ENCODE measurements around the gene NIPAL1.

The NIPAL1 gene

DNA sequence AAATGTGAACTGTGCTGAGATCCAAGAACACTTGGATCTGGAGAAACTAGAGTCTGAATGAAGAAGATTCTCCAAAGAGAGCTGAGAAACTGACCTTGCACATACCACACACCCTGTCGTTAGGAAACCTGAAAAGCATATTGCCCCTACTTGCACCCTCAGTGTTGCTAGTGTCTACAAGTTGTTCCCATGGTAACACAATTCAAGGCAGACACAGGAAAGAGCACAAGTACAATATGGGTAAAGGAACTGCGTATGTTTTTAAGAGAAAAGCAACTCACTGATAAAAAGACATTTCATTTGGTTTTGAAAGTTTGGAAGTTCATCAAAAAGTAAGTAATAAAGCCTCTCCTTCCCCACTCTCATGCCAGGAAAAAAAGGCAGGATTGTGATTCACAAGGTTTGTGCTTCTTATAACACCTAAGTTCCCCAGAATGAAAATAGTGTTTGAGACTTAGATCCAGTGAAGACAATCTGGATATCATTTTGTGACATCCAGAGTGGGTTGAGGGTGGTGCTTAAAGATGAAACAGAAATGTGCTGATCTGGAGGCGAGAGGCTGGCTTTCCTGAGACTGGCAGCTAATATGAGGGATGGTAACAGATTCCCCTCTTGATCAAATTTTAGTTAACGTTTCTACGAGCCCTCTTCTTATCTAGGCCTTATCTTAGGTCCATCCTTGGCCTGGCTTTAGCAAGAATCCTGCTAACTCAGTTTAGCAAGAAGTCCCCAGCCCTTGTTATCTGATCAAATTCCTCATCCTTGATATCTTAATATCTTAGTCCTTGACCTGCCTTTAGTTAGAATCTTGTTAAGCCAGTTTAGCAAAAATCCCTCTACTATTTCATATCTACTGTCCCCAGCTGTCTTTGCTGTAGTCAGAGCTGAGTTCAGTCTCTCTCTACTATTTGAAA lies 42.3 kb downstream of the NIPAL1 start:
- DNase-seq (ENCODE audit: extremely low read depth, low read depth): no peak
- TF ChIP-seq CTCF (IDR thresholded peaks at IDR 0.05; ENCODE audit: low read depth, low read length): no peak

GRCh38 chr4:48064349-48064748 lies 47.8 kb downstream of the NIPAL1 start:
- DNase-seq (ENCODE audit: extremely low read depth, low read depth): no peak
- TF ChIP-seq CTCF (IDR thresholded peaks at IDR 0.05; ENCODE audit: low read depth, low read length): no peak

GRCh38 chr4:48065587-48066052 lies 49.0 kb downstream of the NIPAL1 start:
- no peak for DNase-seq (ENCODE audit: extremely low read depth, low read depth)
- TF ChIP-seq CTCF (IDR thresholded peaks at IDR 0.05; ENCODE audit: low read depth, low read length): no peak

GRCh38 chr4:48067536-48067935 lies 51.0 kb downstream of the NIPAL1 start:
- TF ChIP-seq CTCF (IDR thresholded peaks at IDR 0.05; ENCODE audit: low read depth, low read length): no peak
- no peak for DNase-seq (ENCODE audit: extremely low read depth, low read depth)

DNA sequence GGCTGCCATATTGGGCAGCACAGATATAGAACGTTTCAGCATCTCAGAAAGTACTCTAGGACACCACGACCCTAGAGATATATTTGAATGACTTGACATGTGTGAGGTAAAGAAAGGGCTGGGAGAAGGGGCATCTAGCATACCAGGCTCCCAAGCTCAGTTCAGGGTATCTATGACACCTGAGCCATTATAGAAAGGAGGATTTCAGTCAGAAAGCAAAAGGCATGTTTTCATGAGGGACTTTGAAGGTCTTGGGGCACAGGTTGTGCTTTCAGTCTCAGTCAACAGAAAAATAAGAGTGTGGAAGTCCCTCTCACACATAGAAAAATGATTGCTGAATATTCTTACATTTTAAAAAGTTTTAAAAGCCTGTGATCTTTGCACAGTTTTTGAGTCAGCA lies 51.6 kb downstream of the NIPAL1 start:
- no peak for TF ChIP-seq CTCF (IDR thresholded peaks at IDR 0.05; ENCODE audit: low read depth, low read length)
- no peak for DNase-seq (ENCODE audit: extremely low read depth, low read depth)

GRCh38 chr4:48069026-48069425 lies 52.5 kb downstream of the NIPAL1 start:
- DNase-seq (ENCODE audit: extremely low read depth, low read depth): no peak
- TF ChIP-seq CTCF (IDR thresholded peaks at IDR 0.05; ENCODE audit: low read depth, low read length): no peak

GRCh38 chr4:48071191-48071590 lies 54.6 kb downstream of the NIPAL1 start:
- DNase-seq (ENCODE audit: extremely low read depth, low read depth): no peak
- TF ChIP-seq CTCF (IDR thresholded peaks at IDR 0.05; ENCODE audit: low read depth, low read length): no peak
